MM.1S (cell line): Measurements from ENCODE around the gene TM4SF5.

Experiments used
- DNase-seq: peaks from one replicate; pipeline ENCODE4 v3.0.0-alpha.2; 2015
- H2AFZ ChIP-seq: fragments of 300-600 bp; sonication (generic); 2 replicates; pipeline ENCODE4 v1.6.0; 2016; ENCODE audit warnings: antibody characterized with exemption, low read length
- H3F3A ChIP-seq: fragments of 300-600 bp; sonication (generic); 2 replicates; pipeline ENCODE4 v1.6.1; 2016; ENCODE audit warnings: mild to moderate bottlenecking, antibody characterized with exemption, low read length, moderate library complexity, mixed read lengths; ENCODE audit not compliant: insufficient read depth
- H3K27ac ChIP-seq: fragments of 300-600 bp; sonication (generic); 2 replicates; pipeline ENCODE4 v1.5.1; 2016; ENCODE audit warnings: mild to moderate bottlenecking, low read length
- H3K27me3 ChIP-seq: fragments of 300-600 bp; sonication (generic); replicated peaks from 2 replicates; pipeline ENCODE4 v1.6.0; 2016; ENCODE audit warnings: low read length; ENCODE audit not compliant: insufficient read depth
- H3K36me3 ChIP-seq: fragments of 300-600 bp; sonication (generic); replicated peaks from 2 replicates; pipeline ENCODE4 v1.6.1; 2016; ENCODE audit warnings: mild to moderate bottlenecking, low read length, mixed read lengths; ENCODE audit not compliant: insufficient read depth
- H3K4me1 ChIP-seq: fragments of 300-600 bp; sonication (generic); 2 replicates; pipeline ENCODE4 v1.6.1; 2016; ENCODE audit warnings: low read length, mixed read lengths
- H3K4me2 ChIP-seq: fragments of 300-600 bp; sonication (generic); 2 replicates; pipeline ENCODE4 v1.6.0; 2016; ENCODE audit warnings: low read depth, low read length
- H3K4me3 ChIP-seq: fragments of 300-600 bp; sonication (generic); 2 replicates; pipeline ENCODE4 v1.5.1; 2016; ENCODE audit warnings: low read length, mixed read lengths
- H3K79me2 ChIP-seq: fragments of 300-600 bp; sonication (generic); 2 replicates; pipeline ENCODE4 v1.6.1; 2016; ENCODE audit warnings: mixed run types, low read length, mixed read lengths
- H3K9ac ChIP-seq: fragments of 300-600 bp; sonication (generic); 2 replicates; pipeline ENCODE4 v1.6.1; 2016; ENCODE audit warnings: low read length, mixed read lengths
- H3K9me2 ChIP-seq: fragments of 300-600 bp; sonication (generic); replicated peaks from 2 replicates; pipeline ENCODE4 v1.6.1; 2016; ENCODE audit warnings: mild to moderate bottlenecking, low read length, mixed read lengths; ENCODE audit not compliant: insufficient read depth
- H3K9me3 ChIP-seq: fragments of 300-600 bp; sonication (generic); replicated peaks from 2 replicates; pipeline ENCODE4 v1.6.1; 2016; ENCODE audit warnings: mild to moderate bottlenecking, low read length, mixed read lengths; ENCODE audit not compliant: insufficient read depth
- H4K20me1 ChIP-seq: fragments of 300-600 bp; sonication (generic); 2 replicates; pipeline ENCODE4 v1.6.1; 2016; ENCODE audit warnings: mild to moderate bottlenecking, low read length, moderate library complexity, mixed read lengths; ENCODE audit not compliant: insufficient read depth
- CTCF ChIP-seq: fragments of 300-600 bp; sonication (generic); IDR thresholded peaks from 2 replicates; pipeline ENCODE4 v1.5.1; 2016; ENCODE audit warnings: antibody characterized with exemption, low read length, mixed read lengths
- EZH2 ChIP-seq: fragments of 300-600 bp; sonication (generic); optimal IDR thresholded peaks from 2 replicates; pipeline ENCODE3; 2017; ENCODE audit warnings: low read depth, mild to moderate bottlenecking, antibody characterized with exemption, low read length, mixed read lengths
- EZH2phosphoT487 ChIP-seq: fragments of 300-600 bp; sonication (generic); IDR thresholded peaks from 2 replicates; pipeline ENCODE4 v1.6.1; 2018; ENCODE audit warnings: antibody characterized with exemption, low read length

TM4SF5 gene

GRCh38 chr17:4786516-4786915 lies 14.8 kb downstream of the TM4SF5 start:
- no peaks in the 10 kb centered on the region for H4K20me1 ChIP-seq
- no peaks in the 10 kb centered on the region for H3K9me3 ChIP-seq
- H3K4me1 ChIP-seq, result peaks cover 3% of the 10 kb centered on the region
- H3K4me3 ChIP-seq, result no peak overlapping the region
- no peaks in the 10 kb centered on the region for H3K9me2 ChIP-seq
- no peak overlapping the region for H3K9ac ChIP-seq
- no peaks in the 10 kb centered on the region for H3K36me3 ChIP-seq
- no peaks in the 10 kb centered on the region for H3K79me2 ChIP-seq
- TF ChIP-seq EZH2 (no peak), EZH2phosphoT487 (no peak), CTCF (no peak)
- no peak overlapping the region for H2AFZ ChIP-seq
- H3K27me3 ChIP-seq, result peaks cover 55% of the 10 kb centered on the region
- H3K4me2 ChIP-seq, result no peak overlapping the region
- H3F3A ChIP-seq, result no peaks in the 10 kb centered on the region
- H3K27ac ChIP-seq, result no peak overlapping the region
- DNase-seq, result no peak

GRCh38 chr17:4788159-4788806 lies 16.6 kb downstream of the TM4SF5 start:
- DNase-seq, result no peak
- H3K9me3 ChIP-seq, result no peaks in the 10 kb centered on the region
- H4K20me1 ChIP-seq, result no peaks in the 10 kb centered on the region
- H3K9me2 ChIP-seq, result no peaks in the 10 kb centered on the region
- H3K4me3 ChIP-seq, result no peak overlapping the region
- no peak overlapping the region for H3K27ac ChIP-seq
- H2AFZ ChIP-seq, result no peak overlapping the region
- no peak for TF ChIP-seq CTCF
- TF ChIP-seq EZH2phosphoT487, result no peak
- TF ChIP-seq EZH2, result no peak
- no peaks in the 10 kb centered on the region for H3K36me3 ChIP-seq
- peaks cover 3% of the 10 kb centered on the region for H3K4me1 ChIP-seq
- H3F3A ChIP-seq, result no peaks in the 10 kb centered on the region
- no peak overlapping the region for H3K9ac ChIP-seq
- peaks cover 46% of the 10 kb centered on the region for H3K27me3 ChIP-seq
- H3K4me2 ChIP-seq, result no peak overlapping the region
- H3K79me2 ChIP-seq, result no peaks in the 10 kb centered on the region

GRCh38 chr17:4788807-4789700 lies 17.4 kb downstream of the TM4SF5 start, which contains the start of gene GLTPD2:
Gene GLTPD2, plus strand, starts transcription at chr17:4788964. Its CDS starts 48 bp downstream, at chr17:4789012.
- Histone ChIP-seq H3K36me3 (no peaks in the 10 kb centered on the region), H2AFZ (peak within 1 kb of the TSS; percentile 93), H3K9ac (peak within 1 kb of the TSS; percentile 73), H3K4me2 (peak within 1 kb of the TSS; percentile 91), H3K9me2 (no peaks in the 10 kb centered on the region), H3K27me3 (peaks cover 39% of the 10 kb centered on the region), H3K4me3 (peak within 1 kb of the TSS; percentile 74), H4K20me1 (no peaks in the 10 kb centered on the region), H3K27ac (peak within 1 kb of the TSS; percentile 71; the same call in 1 of the 2 replicates), H3K4me1 (peaks cover 3% of the 10 kb centered on the region), H3K9me3 (no peaks in the 10 kb centered on the region), H3F3A (no peaks in the 10 kb centered on the region), H3K79me2 (no peaks in the 10 kb centered on the region)
- no peak for DNase-seq
- no peak for TF ChIP-seq CTCF
- TF ChIP-seq EZH2phosphoT487, result no peak
- TF ChIP-seq EZH2, result no peak
